K562 (cell line): ENCODE results near the gene FRMD4A. TPM values are rescaled to one million over a fixed set of nuclear protein-coding genes. Genes with fewer than 3 reads are reported as not detected.

ENCODE experiments used
- ATAC-seq: fragments of 200-7000 bp; cut with Tn5 transposase; 3 replicates; pipeline ENCODE4 v1.9.1; 2020; ENCODE audit warnings: moderate library complexity
- BruUV-seq: library from RNA; stranded (reverse); fragments of 400-500 nt; replicated peaks from 2 replicates; lab custom pipeline; 2021; lab: Mats Ljungman, UMichigan
- CTCF ChIA-PET: fragments of 300-600 bp; formaldehyde crosslinking; extraction: SDS; loops from one replicate; lab custom pipeline; 2021; ENCODE audit warnings: low intra/inter-chr PET ratio; lab: Yijun Ruan, JAX
- POLR2A ChIA-PET: fragments of 300-600, 350-650 bp; sonication (Branson Sonifier 250); formaldehyde crosslinking; extraction: SDS; loops from one replicate; lab custom pipeline; 2021; ENCODE audit warnings: antibody characterized with exemption, inconsistent platforms; lab: Yijun Ruan, JAX
- DNase-seq, 4 experiments: peaks; one replicate each; pipeline versions ENCODE4 v3.0.0 to v3.0.0-alpha.2; 2011 to 2018; ENCODE audit warnings: low spot score in 3 of 4, mixed read lengths in 3 of 4; ENCODE audit errors: extremely low read depth in 1 of 4
- FAIRE-seq: peaks from 2 replicates; lab custom pipeline; 2011; peaks lifted over from hg19 to GRCh38; lab: Jason Lieb, UNC
- H2AFZ ChIP-seq: 2 replicates; pipeline ENCODE4 v1.6.0; 2011; ENCODE audit warnings: low read depth, low read length, control low read depth, inconsistent platforms
- H3K27ac ChIP-seq: fragments of 200-600 bp; 3 replicates; pipeline ENCODE4 v1.8.0; 2011; ENCODE audit warnings: low read depth, mild to moderate bottlenecking, control low read depth, inconsistent platforms, low read length, moderate library complexity, mixed read lengths; ENCODE audit errors: extremely low read depth
- H3K27me3 ChIP-seq, 2 experiments: fragments of 300-600 bp in 1 of 2; 2 replicates in 1 of 2; 3 replicates in 1 of 2; pipeline versions ENCODE4 v1.6.0 to v1.8.0; 2011; ENCODE audit warnings: inconsistent platforms in 2 of 2, low read length in 2 of 2, mild to moderate bottlenecking in 1 of 2, mixed read lengths in 1 of 2, moderate library complexity in 1 of 2; ENCODE audit not compliant: control insufficient read depth in 2 of 2, insufficient read depth in 2 of 2
- H3K36me3 ChIP-seq: fragments of 300-600 bp; 3 replicates; pipeline ENCODE4 v1.8.0; 2011; ENCODE audit warnings: mild to moderate bottlenecking, low read length, inconsistent platforms; ENCODE audit not compliant: control insufficient read depth, insufficient read depth
- H3K4me1 ChIP-seq, 2 experiments: fragments of 200-600 bp in 1 of 2; replicated peaks in 1 of 2; 2 replicates in 1 of 2; 3 replicates in 1 of 2; pipeline versions ENCODE4 v1.5.1 to v1.8.0; 2011; ENCODE audit warnings: inconsistent platforms in 2 of 2, low read length in 2 of 2, mild to moderate bottlenecking in 1 of 2, mixed read lengths in 1 of 2, moderate library complexity in 1 of 2; ENCODE audit not compliant: control insufficient read depth in 2 of 2, insufficient read depth in 2 of 2
- H3K4me2 ChIP-seq: 2 replicates; pipeline ENCODE4 v1.6.1; 2011; ENCODE audit warnings: low read length, control low read depth, inconsistent platforms, mixed read lengths; ENCODE audit not compliant: insufficient read depth
- H3K4me3 ChIP-seq: fragments of 200-600 bp; sonication (generic), shearing (Covaris generic); 2 replicates; pipeline ENCODE4 v1.5.1; 2016; ENCODE audit warnings: control low read depth, inconsistent platforms
- H3K79me2 ChIP-seq: fragments of 200-600 bp; 3 replicates; pipeline ENCODE4 v1.8.0; 2011; ENCODE audit warnings: low read length, inconsistent platforms; ENCODE audit not compliant: control insufficient read depth, insufficient read depth
- H3K9ac ChIP-seq, 2 experiments: 2 replicates each; pipeline versions ENCODE4 v1.6.0 to v1.6.1; 2011; ENCODE audit warnings: low read depth in 2 of 2, low read length in 2 of 2, control low read depth in 1 of 2, inconsistent platforms in 1 of 2, mild to moderate bottlenecking in 1 of 2, mixed read lengths in 1 of 2; ENCODE audit not compliant: insufficient read depth in 1 of 2
- H3K9me1 ChIP-seq: one replicate; pipeline ENCODE4 v1.6.0; 2011; ENCODE audit warnings: inconsistent platforms, mild to moderate bottlenecking, low read length, moderate library complexity; ENCODE audit not compliant: control insufficient read depth, insufficient read depth
- H3K9me3 ChIP-seq: replicated peaks from 2 replicates; pipeline ENCODE4 v1.5.1; 2011; ENCODE audit warnings: low read depth, low read length, inconsistent platforms; ENCODE audit not compliant: control insufficient read depth, insufficient read depth
- H4K20me1 ChIP-seq: replicated peaks from 2 replicates; pipeline ENCODE4 v1.6.1; 2011; ENCODE audit warnings: low read length, inconsistent platforms, mixed read lengths; ENCODE audit not compliant: control insufficient read depth, insufficient read depth
- ADNP ChIP-seq: fragments of 200-800 bp; sonication (Bioruptor generic); IDR thresholded peaks from 2 replicates; pipeline ENCODE4 v1.6.1; 2016; ENCODE audit warnings: missing genetic modification characterization, missing compliant biosample characterization
- ARID3B ChIP-seq: fragments of 250-450 bp; sonication (Bioruptor Pico); IDR thresholded peaks from 2 replicates; pipeline ENCODE4 v1.4.0; 2020; ENCODE audit warnings: borderline replicate concordance
- CC2D1A ChIP-seq: fragments of 450-650 bp; IDR thresholded peaks from 2 replicates; pipeline ENCODE4 v1.6.1; 2017; ENCODE audit warnings: mild to moderate bottlenecking
- CSDE1 ChIP-seq, 2 experiments: fragments of 450-650 bp; IDR thresholded peaks; 2 replicates each; pipeline ENCODE4 v1.6.1; 2016; ENCODE audit warnings: mild to moderate bottlenecking in 1 of 2
- FIP1L1 ChIP-seq: fragments of 200-400 bp; formaldehyde crosslinking; IDR thresholded peaks from 2 replicates; pipeline ENCODE4 v1.6.1; 2018; ENCODE audit warnings: mild to moderate bottlenecking, low read depth, low read length; ENCODE audit not compliant: poor library complexity, severe bottlenecking
- MECOM ChIP-seq: fragments of 250-450 bp; sonication (Bioruptor Pico); IDR thresholded peaks from 2 replicates; pipeline ENCODE4 v1.8.0; 2022; ENCODE audit warnings: inconsistent platforms
- MITF ChIP-seq: IDR thresholded peaks from 2 replicates; pipeline ENCODE4 v1.6.1; 2014; ENCODE audit warnings: antibody characterized with exemption
- NCOA1 ChIP-seq: fragments of 450-650 bp; IDR thresholded peaks from 2 replicates; pipeline ENCODE4 v1.6.1; 2016; ENCODE audit warnings: low read depth
- NFIC ChIP-seq: fragments of 450-650 bp; IDR thresholded peaks from 2 replicates; pipeline ENCODE4 v1.6.1; 2017; ENCODE audit warnings: mild to moderate bottlenecking, inconsistent platforms
- RREB1 ChIP-seq: fragments of 250-450 bp; sonication (Bioruptor Pico); IDR thresholded peaks from 2 replicates; pipeline ENCODE4 v1.4.0; 2020
- SMARCC2 ChIP-seq: fragments of 450-650 bp; IDR thresholded peaks from 2 replicates; pipeline ENCODE4 v1.6.1; 2017; ENCODE audit warnings: antibody characterized with exemption, moderate library complexity, mild to moderate bottlenecking, low read depth
- ZFP30 ChIP-seq: fragments of 250-450 bp; sonication (Bioruptor Pico); IDR thresholded peaks from 2 replicates; pipeline ENCODE4 v1.8.0; 2022; ENCODE audit warnings: moderate library complexity, mild to moderate bottlenecking, inconsistent platforms, borderline replicate concordance
- ZNF212 ChIP-seq: fragments of 450-650 bp; formaldehyde crosslinking; IDR thresholded peaks from 2 replicates; pipeline ENCODE4 v1.4.0; 2020; ENCODE audit warnings: mild to moderate bottlenecking
- ZNF41 ChIP-seq: fragments of 250-450 bp; sonication (Bioruptor Pico); conservative IDR thresholded peaks from 2 replicates; pipeline ENCODE4 v1.4.0; 2020; ENCODE audit warnings: mild to moderate bottlenecking
- ZNF436 ChIP-seq: fragments of 250-450, 450-650 bp; sonication (Bioruptor Pico); formaldehyde crosslinking; IDR thresholded peaks from 2 replicates; pipeline ENCODE4 v1.7.0; 2020; ENCODE audit warnings: mild to moderate bottlenecking
- ZSCAN29 ChIP-seq: fragments of 450-650 bp; IDR thresholded peaks from 2 replicates; pipeline ENCODE4 v1.6.1; 2017
- WGBS: fragments of 100-300 bp; shearing (Covaris generic); methylation state at CpG from one replicate; pipeline ENCODE4 v1.1.6; 2016; ENCODE audit warnings: low coverage, mixed read lengths; ENCODE audit not compliant: insufficient coverage; ENCODE audit errors: missing lambda C conversion rate; 5-methylcytosine and 5-hydroxymethylcytosine counted together
- in situ Hi-C: fragments of 300-500 bp; cut with MboI; formaldehyde crosslinking; loops from 4 replicates; pipeline ENCODE4 v1.15.0; 2018; ENCODE audit warnings: inconsistent platforms, mixed read lengths
- intact Hi-C: fragments of 100-400 bp; cut with micrococcal nuclease; formaldehyde crosslinking; loops from 2 replicates; pipeline ENCODE4 v1.14.2; 2022
- polyA plus RNA-seq, 8 experiments: library from polyadenylated mRNA; depleted of rRNA in 4 of 8; stranded (reverse) in 5 of 8; unstranded in 3 of 8; fragments of >200 nt; fragmentation: Nextera tagmentation in 2 of 8; fragmentation: Illumina TruSeq in 1 of 8; extraction: Ambion mirVana in 2 of 8; extraction: Trizol in 1 of 8; gene quantifications; 2 replicates each; pipeline versions ENCODE4 v1.2.1 to v1.2.3, GENCODE V29; 2011 to 2014; ENCODE audit warnings: inconsistent platforms in 1 of 8, missing spikeins in 1 of 8
- total RNA-seq, 7 experiments: library from RNA; depleted of rRNA in 6 of 7; stranded (reverse); fragments of >200 nt in 6 of 7; fragmentation: Illumina TruSeq in 2 of 7; extraction: Trizol in 2 of 7; gene quantifications; 2 replicates each; pipeline versions ENCODE4 v1.2.1 to v1.2.3, GENCODE V29; 2011 to 2021; ENCODE audit warnings: low replicate concordance in 1 of 7

Gene FRMD4A
- total and polyA plus RNA-seq, 9 of the 15 experiments (the other 6 are each of a cell fraction or from before 2014, with no cell fraction given): 0.80 to 5.2 (median 3.0) TPM

- intact Hi-C loops: no loop called here
- TF ChIP-seq ARID3B (CRISPR knock-in tag) (no peak), CSDE1 (IDR thresholded peaks at IDR 0.05) (no peak), ZNF436 (CRISPR knock-in tag) (no peak), FIP1L1 (no peak), ZFP30 (no peak), MITF (no peak), RREB1 (no peak), ZNF212 (CRISPR knock-in tag) (no peak), CC2D1A (no peak), ZSCAN29 (no peak), NCOA1 (no peak), SMARCC2 (no peak), ADNP (tag) (no peak), NFIC (no peak), ZNF41 (no peak), MECOM (CRISPR knock-in tag) (no peak)
- TF ChIP-seq, all 486 proteins: peak for 0
- WGBS: 0% methylated on average over 1 of the region's 1 CpG
- no peaks in the 10 kb centered on the region for H3K9me3 ChIP-seq
- H3K4me3 ChIP-seq: no peak overlapping the region
- POLR2A ChIA-PET: no interaction called here
- peaks cover 0 to 14% of the 10 kb centered on the region in 2 experiments; a peak in 3 of 5 replicates for H3K27me3 ChIP-seq
- ATAC-seq (no peak), FAIRE-seq (no peak), DNase-seq (no peak)
- H3K27ac ChIP-seq: no peak overlapping the region
- H3K4me2 ChIP-seq: no peak overlapping the region
- H3K9ac ChIP-seq: no peak overlapping the region
- CTCF ChIA-PET: no interaction called here
- no peak overlapping the region for H2AFZ ChIP-seq
- in situ Hi-C loops: no loop called here
- H3K79me2 ChIP-seq: no peaks in the 10 kb centered on the region
- BruUV-seq: no TSS peak
- no peaks in the 10 kb centered on the region for H4K20me1 ChIP-seq
- H3K9me1 ChIP-seq: no peaks in the 10 kb centered on the region
- H3K36me3 ChIP-seq: no peaks in the 10 kb centered on the region
- H3K4me1 ChIP-seq: no peaks in the 10 kb centered on the region
Measured at GRCh38 chr10:14353291-14353913, 22.7 kb upstream of the FRMD4A start.
